RWPE2 (cell line): Measurements from ENCODE around the gene TPPP2.
A peak's percentile ranks its signal among the peaks of the same experiment; 100 is the strongest.
"Not testable (repeated sequence)": the region's sequence is repeated elsewhere in the genome, so short reads cannot be mapped to it uniquely, and the experiment has no call there.

Experiments
- ATAC-seq: fragments of 200-7000 bp; cut with Tn5 transposase; 3 replicates; pipeline ENCODE4 v1.9.1; 2021; ENCODE audit warnings: low read depth
- DNase-seq: peaks from one replicate; pipeline ENCODE4 v3.0.0-alpha.2; 2020; ENCODE audit warnings: low spot score
- H3K27ac ChIP-seq: fragments of 450-650 bp; 2 replicates; pipeline ENCODE4 v1.5.1; 2017; ENCODE audit warnings: mild to moderate bottlenecking; ENCODE audit not compliant: poor library complexity, severe bottlenecking
- H3K27me3 ChIP-seq: fragments of 250-450 bp; sonication (Bioruptor Pico); 2 replicates; pipeline ENCODE4 v1.5.1; 2021; ENCODE audit warnings: mild to moderate bottlenecking, moderate library complexity; ENCODE audit not compliant: insufficient read depth, poor library complexity, severe bottlenecking
- H3K36me3 ChIP-seq: fragments of 250-450 bp; sonication (Bioruptor Pico); 2 replicates; pipeline ENCODE4 v1.5.1; 2020; ENCODE audit warnings: low read depth, mild to moderate bottlenecking, moderate library complexity
- H3K4me1 ChIP-seq: fragments of 250-450 bp; sonication (Bioruptor Pico); 2 replicates; pipeline ENCODE4 v1.5.1; 2021; ENCODE audit warnings: mild to moderate bottlenecking, moderate library complexity; ENCODE audit not compliant: insufficient read depth, poor library complexity, severe bottlenecking
- H3K4me3 ChIP-seq: fragments of 250-450 bp; sonication (Bioruptor Pico); 2 replicates; pipeline ENCODE4 v1.5.1; 2021; ENCODE audit warnings: mild to moderate bottlenecking, moderate library complexity; ENCODE audit not compliant: severe bottlenecking
- H3K9me3 ChIP-seq: fragments of 250-450 bp; sonication (Bioruptor Pico); 2 replicates; pipeline ENCODE4 v1.5.1; 2021; ENCODE audit warnings: mild to moderate bottlenecking, moderate library complexity; ENCODE audit not compliant: severe bottlenecking
- CTCF ChIP-seq: fragments of 450-650 bp; IDR thresholded peaks from one replicate; pipeline ENCODE4 v1.5.1; 2017; ENCODE audit warnings: mild to moderate bottlenecking, moderate library complexity; ENCODE audit not compliant: poor library complexity, severe bottlenecking

Gene TPPP2

GRCh38 chr14:21037156-21037555, 7.1 kb downstream of the TPPP2 start:
- Histone ChIP-seq H3K27ac (no peak overlapping the region), H3K4me1 (peaks cover 24% of the 10 kb centered on the region), H3K36me3 (no peaks in the 10 kb centered on the region), H3K4me3 (no peak overlapping the region), H3K27me3 (no peaks in the 10 kb centered on the region), H3K9me3 (no peaks in the 10 kb centered on the region)
- TF ChIP-seq CTCF = no peak
- no peak for DNase-seq
- ATAC-seq = no peak

- Histone ChIP-seq H3K27ac (no peak overlapping the region), H3K9me3 (no peaks in the 10 kb centered on the region), H3K27me3 (no peaks in the 10 kb centered on the region), H3K4me3 (no peak overlapping the region), H3K4me1 (peaks cover 33% of the 10 kb centered on the region), H3K36me3 (no peaks in the 10 kb centered on the region)
- no peak for TF ChIP-seq CTCF
- ATAC-seq = no peak
- DNase-seq = no peak
Measured at GRCh38 chr14:21038441-21039422, 8.7 kb downstream of the TPPP2 start.

- peak overlapping the region; percentile 83 for H3K27ac ChIP-seq
- H3K4me1 ChIP-seq = peaks cover 33% of the 10 kb centered on the region
- DNase-seq = no peak
- ATAC-seq = peak; percentile 65
- H3K36me3 ChIP-seq = no peaks in the 10 kb centered on the region
- H3K4me3 ChIP-seq = no peak overlapping the region
- TF ChIP-seq CTCF = peak; percentile 93
- no peaks in the 10 kb centered on the region for H3K27me3 ChIP-seq
- H3K9me3 ChIP-seq = no peaks in the 10 kb centered on the region
Measured at GRCh38 chr14:21039585-21040369, 9.8 kb downstream of the TPPP2 start.

- peak; percentile 78 for TF ChIP-seq CTCF
- Histone ChIP-seq H3K9me3 (no peaks in the 10 kb centered on the region), H3K36me3 (no peaks in the 10 kb centered on the region), H3K27me3 (no peaks in the 10 kb centered on the region), H3K4me1 (peaks cover 33% of the 10 kb centered on the region), H3K27ac (peak overlapping the region; percentile 83), H3K4me3 (no peak overlapping the region)
- DNase-seq = no peak
- ATAC-seq = no peak
Measured at GRCh38 chr14:21040370-21040925, 10.4 kb downstream of the TPPP2 start.

- ATAC-seq, H3K9me3 ChIP-seq, H3K36me3 ChIP-seq, DNase-seq, H3K27me3 ChIP-seq, H3K4me3 ChIP-seq: not testable (repeated sequence)
- Histone ChIP-seq H3K4me1 (peaks cover 33% of the 10 kb centered on the region), H3K27ac (peak overlapping the region; percentile 83)
Measured at GRCh38 chr14:21040941-21041340, 10.9 kb downstream of the TPPP2 start.
